ENCODE results near the gene STYX. TPM values are rescaled to one million over a fixed set of nuclear protein-coding genes. Genes with fewer than 3 reads are reported as not detected.

STYX gene
- total RNA-seq, 4 donors from 2014 or later, result 10.0 to 31.8 (median 18.3) TPM

DNA sequence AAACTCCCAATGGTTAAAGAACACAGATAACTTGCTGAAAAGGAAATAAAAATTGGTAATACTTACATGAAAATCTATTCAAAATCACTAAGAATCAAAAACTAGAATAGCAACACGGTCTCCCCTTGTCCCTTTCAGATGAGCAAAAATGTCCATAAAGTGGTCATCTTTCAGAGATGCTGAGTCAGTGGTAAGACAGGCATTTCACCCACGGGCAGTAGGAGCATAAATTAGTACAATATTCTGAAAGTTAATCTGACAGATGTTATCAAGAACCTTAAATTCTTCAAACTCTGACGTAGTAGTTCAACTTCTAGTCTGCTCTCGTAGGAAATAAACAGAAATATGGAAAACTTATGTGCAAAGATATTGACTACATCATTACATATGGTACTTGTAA is 94.5 kb downstream of the STYX start:
- no peaks in the 10 kb centered on the region for H3K9me3 ChIP-seq
- TF ChIP-seq POLR2A (IDR thresholded peaks at IDR 0.05) (no peak), CTCF (IDR thresholded peaks at IDR 0.05) (no peak)
- DNase-seq, result no peak
- no peaks in the 10 kb centered on the region for H3K27me3 ChIP-seq
- H3K4me3 ChIP-seq, result no peak overlapping the region
- no peaks in the 10 kb centered on the region for H3K36me3 ChIP-seq
- intact Hi-C loops (cut with DNase I; ENCODE audit: low total_unique reads), result loop anchor here (5.0 to 10.0 kb wide), 2 partner anchors 138 to 230 kb away; no protein-coding TSS in a partner anchor
- no peak overlapping the region for H3K27ac ChIP-seq
- no peaks in the 10 kb centered on the region for H3K4me1 ChIP-seq

Small RNAs within 50 kb of the gene (small RNA-seq; reads per million reads assigned to genes)
- not detected for gene AL139317.2

Other genes with a start within 250 kb of the STYX start
- 10 to 100 TPM in 3 of 4 donors, 1 to 10 TPM in 1; 2.8 to 22.3 (median 12.8) TPM for gene TXNDC16, start 177.7 kb upstream of the STYX start, total RNA-seq
- gene GPR137C, start 177.3 kb upstream of the STYX start, total RNA-seq, result 10 to 100 TPM in 1 of 4 donors, 1 to 10 TPM in 1, not detected in 2; 1.1 to 10.9 TPM
- 10 to 100 TPM; 21.3 to 38.2 (median 30.4) TPM for gene ERO1A, start 34.6 kb upstream of the STYX start, total RNA-seq
- gene PSMC6, start 23.0 kb upstream of the STYX start, total RNA-seq, result 100 to 1,000 TPM in 1 of 4 donors, 10 to 100 TPM in 3; 76.9 to 129 (median 92.6) TPM
- 10 to 100 TPM in 3 of 4 donors, 1 to 10 TPM in 1; 3.8 to 26.8 (median 15.3) TPM for gene GNPNAT1, start 61.4 kb downstream of the STYX start, total RNA-seq
- 100 to 1,000 TPM in 3 of 4 donors, 10 to 100 TPM in 1; 98.2 to 201 (median 180) TPM for gene FERMT2, start 220.9 kb downstream of the STYX start, total RNA-seq